Activated CD4-positive, alpha-beta T cell treated with anti-CD3 and anti-CD28 coated beads for 36 hours (primary cell): ENCODE data around the gene MED27. TPM values are rescaled to one million over a fixed set of nuclear protein-coding genes. Genes with fewer than 3 reads are reported as not detected.

Source experiments
- ATAC-seq: fragments of 200-7000 bp; cut with Tn5 transposase; one replicate; pipeline ENCODE4 v1.10.0; 2021; ENCODE audit warnings: mild to moderate bottlenecking, moderate library complexity
- CTCF ChIA-PET: fragments of 350-600 bp; sonication (Branson Sonifier 250); formaldehyde crosslinking; loops from one replicate; lab custom pipeline; 2021; ENCODE audit warnings: antibody characterized with exemption; lab: Charles Lee
- POLR2A ChIA-PET: fragments of 350-600 bp; sonication (Branson Sonifier 250); formaldehyde crosslinking; loops from one replicate; lab custom pipeline; 2021; ENCODE audit warnings: antibody characterized with exemption, inconsistent platforms; lab: Charles Lee
- DNase-seq: peaks from one replicate; pipeline ENCODE4 v3.0.0-alpha.2; 2020
- H3K27ac Mint-ChIP-seq: one replicate; pipeline ENCODE4 v1.8.0; 2021; ENCODE audit warnings: mixed read lengths
- H3K27me3 Mint-ChIP-seq: one replicate; pipeline ENCODE4 v1.8.0; 2021; ENCODE audit warnings: mixed read lengths
- H3K36me3 Mint-ChIP-seq: one replicate; pipeline ENCODE4 v1.8.0; 2021; ENCODE audit warnings: low read depth, mixed read lengths
- H3K4me1 Mint-ChIP-seq: one replicate; pipeline ENCODE4 v1.8.0; 2021; ENCODE audit warnings: mixed read lengths
- H3K4me3 Mint-ChIP-seq: one replicate; pipeline ENCODE4 v1.8.0; 2021; ENCODE audit warnings: mild to moderate bottlenecking, moderate library complexity, mixed read lengths
- H3K9me3 Mint-ChIP-seq: one replicate; pipeline ENCODE4 v1.8.0; 2021; ENCODE audit warnings: low read depth, mixed read lengths
- intact Hi-C, 2 experiments: fragments of 100-400 bp; cut with DNase I in 1 of 2; cut with micrococcal nuclease in 1 of 2; formaldehyde crosslinking; loops; one replicate each; pipeline versions ENCODE4 v1.14.2 to v1.15.1; 2022 to 2024; cut with DNase I, micrococcal nuclease
- total RNA-seq, 2 experiments: library from RNA; stranded (reverse); gene quantifications; one replicate each; pipeline ENCODE4 v1.2.3, GENCODE V29; 2021

MED27 gene
- total RNA-seq, 2 experiments from 2014 or later, result 29.1 to 32.5 TPM

DNA sequence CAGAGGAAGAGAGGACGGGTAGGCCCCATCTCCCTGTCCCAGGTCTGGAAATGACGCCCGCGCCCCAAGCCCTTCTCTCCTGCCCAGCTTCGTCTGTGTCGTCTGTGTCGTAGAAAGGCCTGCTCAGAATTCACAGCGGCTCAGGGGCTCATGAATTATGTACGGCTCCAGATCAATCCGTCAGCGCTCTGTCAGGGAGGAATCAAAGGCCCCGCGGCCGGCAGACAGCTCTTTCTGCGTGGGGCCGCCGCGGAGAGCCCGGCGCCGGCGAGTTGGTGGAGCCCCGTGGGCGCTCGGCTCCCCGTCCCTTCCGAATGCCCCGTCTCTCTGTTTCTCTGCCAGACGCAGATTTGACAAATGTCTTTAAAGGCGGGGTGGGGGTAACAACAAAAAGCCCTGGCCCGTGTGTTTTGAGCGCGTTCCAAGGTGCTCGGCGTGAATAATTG is 255.9 kb downstream of the MED27 start:
- no peak for ATAC-seq
- CTCF ChIA-PET, result no interaction called here
- POLR2A ChIA-PET, result no interaction called here
- DNase-seq, result no peak
- Mint-ChIP-seq H3K36me3 (no peaks in the 10 kb centered on the region), H3K4me1 (no peaks in the 10 kb centered on the region), H3K9me3 (no peaks in the 10 kb centered on the region), H3K27me3 (peaks cover 15% of the 10 kb centered on the region), H3K27ac (no peak overlapping the region), H3K4me3 (no peak overlapping the region)
- intact Hi-C loops, result no loop called here

DNA sequence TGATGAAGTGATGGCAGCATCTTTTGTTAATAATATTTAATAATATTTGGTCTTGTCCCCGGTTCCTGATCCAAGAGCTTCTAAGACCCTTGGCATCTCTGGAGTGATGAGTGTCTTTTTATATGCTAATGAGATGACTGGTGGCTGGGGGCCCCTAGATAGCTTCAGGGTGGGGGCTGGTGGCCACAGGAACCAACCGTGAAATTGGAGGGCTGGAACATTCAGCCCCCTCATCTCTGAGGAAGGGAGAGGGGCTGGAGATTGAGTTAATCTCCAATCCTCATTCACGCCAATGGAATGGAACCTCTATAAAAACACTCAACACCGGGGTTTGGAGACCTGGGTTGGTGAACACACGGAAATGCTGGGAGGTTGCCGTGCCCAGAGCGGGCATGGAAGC is 261.6 kb downstream of the MED27 start:
- ATAC-seq (no peak), DNase-seq (no peak)
- intact Hi-C loops, result no loop called here
- Mint-ChIP-seq H3K9me3 (no peaks in the 10 kb centered on the region), H3K4me1 (no peaks in the 10 kb centered on the region), H3K27ac (no peak overlapping the region), H3K27me3 (peaks cover 11% of the 10 kb centered on the region), H3K36me3 (no peaks in the 10 kb centered on the region), H3K4me3 (no peak overlapping the region)
- ChIA-PET POLR2A (no interaction called here), CTCF (no interaction called here)

DNA sequence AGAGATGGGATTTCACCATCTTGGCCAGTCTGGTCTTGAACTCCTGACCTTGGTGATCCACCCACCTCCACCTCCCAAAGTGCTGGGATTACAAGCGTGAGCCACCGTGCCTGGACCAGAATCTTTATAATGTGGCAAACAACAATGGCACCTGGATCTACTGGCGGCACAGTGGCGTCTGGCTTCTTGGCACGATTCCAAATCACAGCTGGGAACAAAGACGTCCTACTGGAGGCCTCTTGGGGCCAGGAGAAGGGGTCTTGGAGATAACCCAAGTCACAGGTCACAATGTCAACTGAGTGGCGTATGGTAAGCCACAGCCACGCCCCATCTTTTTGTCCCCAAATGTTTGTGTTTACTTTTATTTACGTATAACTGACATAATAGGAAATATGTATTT is 262.0 kb downstream of the MED27 start:
- H3K4me3 Mint-ChIP-seq, result no peak overlapping the region
- H3K4me1 Mint-ChIP-seq, result no peaks in the 10 kb centered on the region
- H3K27ac Mint-ChIP-seq, result no peak overlapping the region
- H3K27me3 Mint-ChIP-seq, result peaks cover 14% of the 10 kb centered on the region
- H3K36me3 Mint-ChIP-seq, result no peaks in the 10 kb centered on the region
- intact Hi-C loops, result no loop called here
- CTCF ChIA-PET, result interaction anchor here (0.6 kb wide), 1 partner anchor 1359 kb away, joined by 3 read pairs; no protein-coding TSS in a partner anchor
- ATAC-seq, result no peak
- POLR2A ChIA-PET, result no interaction called here
- DNase-seq, result no peak
- H3K9me3 Mint-ChIP-seq, result no peaks in the 10 kb centered on the region

DNA sequence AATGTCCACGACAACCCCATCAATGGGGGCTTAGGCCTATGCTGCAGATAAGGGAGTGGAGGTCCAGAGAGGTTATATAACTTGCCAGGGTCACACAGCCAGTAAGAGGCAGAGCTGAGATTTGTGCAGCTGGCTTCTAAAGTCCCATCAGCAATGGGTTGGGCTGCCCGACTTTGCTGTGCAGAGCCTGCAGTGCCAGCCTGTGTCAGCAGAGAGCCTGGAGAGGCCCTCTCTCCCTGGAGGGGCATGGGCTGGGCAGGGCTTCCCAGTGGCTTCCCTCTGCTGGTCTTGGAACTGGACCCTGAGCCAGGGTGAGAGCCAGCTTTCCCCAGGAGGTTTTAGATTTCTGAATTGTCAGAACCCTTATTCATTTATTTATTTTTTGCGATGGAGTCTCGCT is 262.6 kb downstream of the MED27 start:
- no peaks in the 10 kb centered on the region for H3K4me1 Mint-ChIP-seq
- DNase-seq (no peak), ATAC-seq (no peak)
- H3K36me3 Mint-ChIP-seq, result no peaks in the 10 kb centered on the region
- CTCF ChIA-PET, result interaction anchor here (0.6 kb wide), 2 partner anchors 54 to 1360 kb away, joined by 3 read pairs; no protein-coding TSS in a partner anchor
- no peak overlapping the region for H3K27ac Mint-ChIP-seq
- intact Hi-C loops, result no loop called here
- no peak overlapping the region for H3K4me3 Mint-ChIP-seq
- POLR2A ChIA-PET, result no interaction called here
- H3K9me3 Mint-ChIP-seq, result no peaks in the 10 kb centered on the region
- peaks cover 14% of the 10 kb centered on the region for H3K27me3 Mint-ChIP-seq

DNA sequence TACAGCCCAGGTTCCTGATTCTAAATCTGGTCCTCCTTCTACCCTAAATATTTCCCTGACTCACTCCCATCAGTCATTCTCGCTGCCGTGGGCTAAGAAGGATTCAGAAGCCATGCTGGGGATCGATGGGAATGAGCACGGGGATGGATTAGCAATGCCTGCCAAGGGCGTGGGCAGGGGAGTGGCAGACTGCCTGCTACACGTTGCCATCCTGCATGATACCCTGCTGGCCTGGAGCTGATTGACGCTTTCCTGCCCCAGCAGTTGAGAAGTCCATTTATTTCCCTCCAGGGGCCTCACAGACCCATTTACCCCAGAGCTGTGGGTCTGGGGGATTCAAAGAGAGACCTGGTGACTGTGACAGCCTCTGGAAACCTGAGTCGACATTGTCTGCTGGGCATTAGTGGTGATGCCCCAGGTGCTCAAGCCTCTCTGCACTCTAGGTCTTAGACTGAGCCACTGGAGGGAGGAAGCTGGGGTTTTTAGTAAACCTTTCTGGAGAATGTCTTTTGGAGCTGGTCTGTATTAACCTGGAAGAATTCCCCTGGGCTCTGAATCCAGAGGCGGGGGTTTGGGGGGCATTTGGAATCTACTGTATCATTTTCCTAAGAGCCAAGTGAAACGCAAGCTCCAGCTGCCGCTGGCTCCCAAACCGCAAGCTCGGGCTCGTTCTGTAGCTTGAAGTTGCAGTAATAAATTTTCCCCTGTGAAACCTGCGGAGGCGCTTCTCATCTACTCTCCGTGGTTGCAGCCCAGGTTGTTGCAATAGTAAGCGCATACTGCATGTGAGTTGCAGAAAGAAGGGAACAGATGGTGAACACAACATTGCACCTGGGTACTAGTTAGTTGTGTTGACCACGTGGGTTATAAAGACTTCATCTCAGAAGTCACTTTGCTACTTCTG is 263.4 kb downstream of the MED27 start:
- Mint-ChIP-seq H3K27ac (no peak overlapping the region), H3K4me1 (no peaks in the 10 kb centered on the region), H3K9me3 (no peaks in the 10 kb centered on the region), H3K27me3 (peaks cover 18% of the 10 kb centered on the region), H3K4me3 (no peak overlapping the region), H3K36me3 (no peaks in the 10 kb centered on the region)
- ATAC-seq, result no peak
- ChIA-PET CTCF (interaction anchor here (0.6 to 0.8 kb wide), 4 partner anchors 9 to 353 kb away, joined by 3 read pairs; no protein-coding TSS in a partner anchor), POLR2A (interaction anchor here (0.7 kb wide), 1 partner anchor 50 kb away, joined by 3 read pairs; no protein-coding TSS in a partner anchor)
- intact Hi-C loops, result no loop called here
- no peak for DNase-seq

DNA sequence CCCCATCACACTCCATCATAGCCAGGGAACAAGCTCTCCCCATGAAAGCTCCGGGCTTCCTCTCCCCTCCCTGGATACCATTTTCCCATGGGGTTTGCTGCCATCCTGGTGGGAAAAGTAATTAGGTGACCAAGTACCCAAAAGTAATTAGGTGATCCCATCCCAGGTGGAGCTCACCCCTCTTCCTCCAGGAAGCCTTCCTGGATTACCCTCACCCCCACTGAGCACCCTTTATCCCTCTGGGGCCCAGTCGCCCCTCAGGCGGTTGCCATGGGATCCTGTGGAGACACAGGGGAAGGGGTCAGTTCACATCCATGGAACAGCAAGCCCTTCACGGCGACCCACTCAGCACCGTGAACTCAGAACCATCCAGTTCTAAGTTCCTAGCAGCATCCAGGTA is 265.0 kb downstream of the MED27 start:
- H3K36me3 Mint-ChIP-seq, result no peaks in the 10 kb centered on the region
- no peak overlapping the region for H3K27ac Mint-ChIP-seq
- no peaks in the 10 kb centered on the region for H3K4me1 Mint-ChIP-seq
- peaks cover 18% of the 10 kb centered on the region for H3K27me3 Mint-ChIP-seq
- H3K4me3 Mint-ChIP-seq, result no peak overlapping the region
- POLR2A ChIA-PET, result no interaction called here
- CTCF ChIA-PET, result interaction anchor here (1.0 kb wide), 1 partner anchor 143 kb away, joined by 3 read pairs; no protein-coding TSS in a partner anchor
- DNase-seq (no peak), ATAC-seq (no peak)
- no peaks in the 10 kb centered on the region for H3K9me3 Mint-ChIP-seq
- intact Hi-C loops, result no loop called here

DNA sequence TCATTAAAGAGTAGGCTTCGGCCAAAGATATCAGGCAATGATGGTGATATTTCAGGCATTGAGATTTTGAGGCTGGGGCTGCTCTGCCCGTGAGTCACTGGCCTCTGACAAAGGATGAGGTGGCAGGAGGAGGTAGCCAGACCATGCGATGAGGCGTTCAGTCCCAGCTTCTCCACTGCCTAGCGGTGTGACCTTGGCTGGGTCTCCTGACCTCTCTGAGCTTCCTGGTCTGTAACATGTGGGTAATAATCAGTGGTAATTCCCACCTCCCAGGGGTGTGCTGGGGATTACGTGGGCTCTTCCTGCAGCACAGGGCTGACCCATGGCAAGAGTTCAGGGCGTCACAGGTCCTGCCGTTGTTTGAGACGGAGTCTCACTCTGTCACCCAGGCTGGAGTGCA is 266.6 kb downstream of the MED27 start:
- Mint-ChIP-seq H3K27ac (no peak overlapping the region), H3K4me3 (no peak overlapping the region), H3K4me1 (no peaks in the 10 kb centered on the region), H3K9me3 (no peaks in the 10 kb centered on the region), H3K36me3 (no peaks in the 10 kb centered on the region), H3K27me3 (peaks cover 22% of the 10 kb centered on the region)
- ChIA-PET POLR2A (no interaction called here), CTCF (no interaction called here)
- DNase-seq (no peak), ATAC-seq (no peak)
- intact Hi-C loops, result no loop called here

DNA sequence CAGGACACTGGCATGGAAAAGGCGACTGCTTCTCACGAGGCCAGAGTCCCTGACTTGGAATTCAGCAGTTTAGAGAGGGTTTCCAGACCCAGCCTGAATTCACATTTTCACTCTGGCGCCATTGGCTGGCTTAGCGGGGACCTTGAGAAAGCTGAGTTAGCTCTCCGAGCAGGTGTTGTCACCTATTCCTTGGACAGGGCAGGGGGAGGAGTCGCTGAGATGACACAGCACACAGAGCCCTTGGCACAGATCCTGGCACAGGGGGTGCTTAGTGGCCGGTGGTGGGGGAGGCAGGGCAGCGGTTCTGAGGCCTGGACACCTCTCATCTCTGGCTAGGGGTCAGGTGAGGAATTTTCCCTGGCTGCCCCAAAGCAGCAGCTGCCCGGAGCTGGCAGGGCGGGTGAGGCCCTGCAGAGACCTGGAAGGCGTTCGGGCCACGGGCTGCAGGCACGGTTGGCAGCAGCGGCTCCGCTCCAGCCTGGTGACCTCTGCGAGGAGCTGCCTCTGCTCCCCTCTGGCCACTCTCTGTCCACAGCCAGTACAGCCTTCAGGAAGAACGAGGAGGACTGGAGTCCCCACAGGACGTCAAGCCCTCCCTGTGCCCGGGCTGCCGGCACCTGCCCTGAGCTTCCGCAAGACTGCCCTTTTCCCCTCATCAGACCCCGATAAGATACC is 267.4 kb downstream of the MED27 start:
- H3K4me3 Mint-ChIP-seq, result no peak overlapping the region
- DNase-seq (no peak), ATAC-seq (no peak)
- CTCF ChIA-PET, result no interaction called here
- H3K36me3 Mint-ChIP-seq, result no peaks in the 10 kb centered on the region
- no peaks in the 10 kb centered on the region for H3K4me1 Mint-ChIP-seq
- peaks cover 22% of the 10 kb centered on the region for H3K27me3 Mint-ChIP-seq
- POLR2A ChIA-PET, result no interaction called here
- no peak overlapping the region for H3K27ac Mint-ChIP-seq
- H3K9me3 Mint-ChIP-seq, result no peaks in the 10 kb centered on the region
- intact Hi-C loops, result no loop called here

DNA sequence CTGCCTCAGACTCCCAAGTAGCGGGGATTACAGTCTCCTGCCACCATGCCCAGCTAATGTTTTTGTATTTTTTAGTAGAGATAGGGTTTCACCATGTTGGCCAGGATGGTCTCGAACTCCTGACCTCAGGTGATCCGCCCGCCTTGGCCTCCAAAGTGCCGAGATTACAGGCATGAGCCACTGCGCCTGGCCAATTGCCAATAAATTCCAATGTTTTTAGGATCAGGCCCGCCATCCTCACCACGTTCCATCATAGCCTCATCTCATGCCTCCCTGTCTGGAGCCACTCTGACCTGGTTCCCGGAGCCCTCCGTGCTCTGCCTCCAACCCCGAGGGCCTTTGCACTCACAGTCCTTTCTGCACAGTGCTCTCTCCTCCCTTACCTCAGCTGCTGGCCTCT is 268.3 kb downstream of the MED27 start:
- Mint-ChIP-seq H3K9me3 (no peaks in the 10 kb centered on the region), H3K4me1 (no peaks in the 10 kb centered on the region), H3K27me3 (peaks cover 19% of the 10 kb centered on the region), H3K4me3 (no peak overlapping the region), H3K36me3 (no peaks in the 10 kb centered on the region), H3K27ac (no peak overlapping the region)
- intact Hi-C loops, result no loop called here
- ChIA-PET POLR2A (no interaction called here), CTCF (interaction anchor here (0.5 to 0.7 kb wide), 2 partner anchors 120 to 461 kb away, joined by 4 to 5 read pairs; no protein-coding TSS in a partner anchor)
- DNase-seq (no peak), ATAC-seq (no peak)

DNA sequence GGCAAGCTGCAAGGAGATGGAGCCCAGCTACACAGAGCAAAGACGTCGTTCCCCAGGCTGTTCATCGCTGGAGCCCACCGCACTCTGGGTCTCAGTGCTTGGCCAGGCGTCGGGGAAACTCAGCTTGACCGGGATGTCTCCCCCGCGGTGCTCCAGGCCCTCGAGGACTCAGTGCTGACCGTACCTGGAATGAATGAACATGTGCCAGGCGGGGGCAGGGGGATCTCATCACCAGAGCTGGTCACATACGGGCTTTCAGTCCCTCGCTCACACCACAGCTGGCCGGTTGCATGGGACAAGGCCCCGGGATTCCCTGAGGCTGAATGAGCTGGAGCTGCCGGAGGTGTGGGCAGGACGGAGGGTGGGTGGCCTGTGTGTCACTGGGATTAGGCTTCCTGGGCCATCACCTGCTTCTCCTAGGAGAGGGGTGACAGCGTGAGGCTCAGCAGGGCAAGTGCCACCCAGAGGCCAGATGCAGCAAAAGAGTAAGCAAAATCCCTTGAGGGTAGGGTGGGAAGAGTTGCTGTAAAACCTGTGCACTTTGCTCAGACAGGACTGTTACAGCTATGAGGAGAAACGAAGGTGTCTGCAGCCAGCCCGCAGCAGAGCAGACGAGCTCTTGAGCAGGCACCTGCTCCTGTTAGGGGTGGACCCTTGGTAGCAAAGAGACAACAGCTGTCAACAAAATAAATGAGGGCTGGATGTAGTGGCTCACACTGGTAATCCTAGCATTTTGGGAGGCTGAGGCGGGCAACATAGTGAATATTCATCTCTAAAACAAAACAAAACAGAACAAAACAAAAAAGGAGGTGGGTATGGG is 269.1 kb downstream of the MED27 start:
- Mint-ChIP-seq H3K4me1 (no peaks in the 10 kb centered on the region), H3K4me3 (no peak overlapping the region), H3K27me3 (peaks cover 16% of the 10 kb centered on the region), H3K9me3 (no peaks in the 10 kb centered on the region), H3K27ac (no peak overlapping the region), H3K36me3 (no peaks in the 10 kb centered on the region)
- POLR2A ChIA-PET, result no interaction called here
- ATAC-seq (no peak), DNase-seq (no peak)
- CTCF ChIA-PET, result interaction anchor here (0.5 to 1.0 kb wide), 3 partner anchors 12 to 460 kb away, joined by 3 to 5 read pairs (median 4); no protein-coding TSS in a partner anchor
- intact Hi-C loops, result no loop called here
